ENCODE measurements around the gene IL4.

GRCh38 chr5:132674671-132675506 lies 1.1 kb downstream of the IL4 start:
- TF ChIP-seq PATZ1 (CRISPR knock-in tag; IDR thresholded peaks at IDR 0.05; ENCODE audit: borderline replicate concordance) (no peak), ARNTL (CRISPR knock-in tag; IDR thresholded peaks at IDR 0.05; ENCODE audit: borderline replicate concordance, low read depth) (no peak), PPARA (CRISPR knock-in tag; IDR thresholded peaks at IDR 0.05; ENCODE audit: borderline replicate concordance) (no peak), ZC3H10 (CRISPR knock-in tag; IDR thresholded peaks at IDR 0.05) (no peak), ESRRG (CRISPR knock-in tag; IDR thresholded peaks at IDR 0.05) (no peak), CSDC2 (CRISPR knock-in tag; IDR thresholded peaks at IDR 0.05) (no peak), TOX (CRISPR knock-in tag; IDR thresholded peaks at IDR 0.05; ENCODE audit: borderline replicate concordance) (no peak)
